ENCODE measurements around the gene HSD17B2. TPM values are rescaled to one million over a fixed set of nuclear protein-coding genes. Genes with fewer than 3 reads are reported as not detected.

Gene HSD17B2
- total and polyA plus RNA-seq, 2 of the 4 experiments (the other 2 are of a cell fraction): 0.12 to 0.18 TPM

DNA sequence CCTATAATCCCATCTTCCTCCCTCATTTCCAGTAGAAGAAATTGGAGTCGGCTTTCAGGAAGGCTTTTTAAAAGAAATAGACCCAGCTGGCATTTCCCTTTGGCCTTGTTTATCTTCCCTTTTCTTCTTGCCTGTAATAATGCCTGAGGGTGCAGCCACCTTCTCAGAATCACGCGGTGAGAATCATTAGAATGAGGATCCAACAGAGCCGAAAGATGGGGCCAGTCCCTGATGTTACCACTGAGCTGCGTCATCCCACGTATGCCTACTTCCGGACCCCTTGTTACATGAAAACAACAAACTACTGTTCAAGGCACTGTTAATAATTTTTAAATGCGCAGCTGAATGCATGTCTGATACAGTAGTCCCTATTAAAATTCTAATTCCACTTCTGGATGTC is 47.9 kb upstream of the HSD17B2 start:
- Histone ChIP-seq H4K20me1 (ENCODE audit: insufficient read depth, low read length) (no peaks in the 10 kb centered on the region), H3K9ac (ENCODE audit: low read depth, low read length) (no peak overlapping the region), H3K4me1 (ENCODE audit: control insufficient read depth, insufficient read depth, low read length) (no peaks in the 10 kb centered on the region), H3K23ac (ENCODE audit: low read depth, low read length) (no peak overlapping the region), H4K91ac (ENCODE audit: insufficient read depth, low read depth, low read length) (no peak overlapping the region), H3K9me3 (ENCODE audit: control insufficient read depth, insufficient read depth, low read length) (no peaks in the 10 kb centered on the region), H3K4ac (ENCODE audit: low read depth, low read length) (no peak overlapping the region), H2BK5ac (ENCODE audit: low read depth, low read length, poor library complexity, severe bottlenecking) (no peak overlapping the region), H2BK120ac (ENCODE audit: low read depth, low read length) (no peak overlapping the region), H3K27ac (ENCODE audit: insufficient read depth, low read length) (no peak overlapping the region), H3K27me3 (ENCODE audit: control insufficient read depth, insufficient read depth, low read length) (0 out of 2 replicates have a peak, but pooled peaks cover 1% of the 10 kb centered on the region), H2AFZ (replicated peaks; ENCODE audit: low read length, poor library complexity) (no peak overlapping the region), H3K18ac (ENCODE audit: low read depth, low read length) (no peak overlapping the region), H2AK5ac (ENCODE audit: low read depth, low read length) (no peak overlapping the region), H3K4me3 (ENCODE audit: insufficient read depth, low read depth, low read length) (no peak overlapping the region), H2BK15ac (ENCODE audit: low read depth, low read length) (no peak overlapping the region), H3K9me1 (ENCODE audit: insufficient read depth, low read length) (no peaks in the 10 kb centered on the region), H4K5ac (ENCODE audit: low read depth, low read length) (no peak overlapping the region), H3K56ac (ENCODE audit: extremely low read depth, insufficient read depth, low read length) (no peak overlapping the region), H4K8ac (ENCODE audit: low read depth in 2 of 2, low read length in 2 of 2) (no peak overlapping the region), H3K4me2 (ENCODE audit: low read depth, low read length) (no peak overlapping the region), H3K36me3 (ENCODE audit: control insufficient read depth, insufficient read depth, low read length) (no peaks in the 10 kb centered on the region), H2AK9ac (replicated peaks; ENCODE audit: low read depth, low read length, poor library complexity) (no peak overlapping the region), H3K14ac (replicated peaks; ENCODE audit: low read depth, low read length) (no peak overlapping the region), H2BK20ac (ENCODE audit: low read depth, low read length) (no peak overlapping the region), H3K79me1 (ENCODE audit: low read depth in 1 of 2, low read length in 2 of 2) (no peaks in the 10 kb centered on the region)
- ATAC-seq (ENCODE audit: low read depth): no peak
- CTCF ChIA-PET: no interaction called here
- in situ Hi-C loops (cut with MboI; ENCODE audit: low sequenced_read_pairs) (no loop called here), intact Hi-C loops (cut with micrococcal nuclease) (no loop called here), dilution Hi-C loops (cut with HindIII; ENCODE audit: low sequenced_read_pairs, unreplicated experiment) (no loop called here)
- WGBS, 2 experiments (ENCODE audit: extremely low coverage in 2 of 2, insufficient read length in 1 of 2): 100% methylated on average over 1 of the region's 8 CpGs; no CpG with 5 or more reads in 1 of the 2 experiments
- no peak for TF ChIP-seq NFE2L2 (IDR thresholded peaks at IDR 0.05; ENCODE audit: low read depth, low read length)
- no peak for TF ChIP-seq ELK1 (IDR thresholded peaks at IDR 0.05; ENCODE audit: borderline replicate concordance, low read depth, low read length)
- no peak for TF ChIP-seq MAZ (IDR thresholded peaks at IDR 0.05; ENCODE audit: borderline replicate concordance, low read depth, low read length)
- no peak for TF ChIP-seq RAD21 (IDR thresholded peaks at IDR 0.05; ENCODE audit: low read length)
- TF ChIP-seq MAFK (IDR thresholded peaks at IDR 0.05; ENCODE audit: low read depth, low read length): no peak
- no peak for TF ChIP-seq RFX5 (IDR thresholded peaks at IDR 0.05; ENCODE audit: low read depth, low read length)
- TF ChIP-seq BHLHE40 (IDR thresholded peaks at IDR 0.05; ENCODE audit: low read depth, low read length): no peak
- TF ChIP-seq USF2 (IDR thresholded peaks at IDR 0.05; ENCODE audit: low read depth, low read length): no peak
- TF ChIP-seq MXI1 (IDR thresholded peaks at IDR 0.05; ENCODE audit: borderline replicate concordance, low read depth, low read length): no peak
- no peak for TF ChIP-seq RCOR1 (IDR thresholded peaks at IDR 0.05; ENCODE audit: insufficient replicate concordance, low read length)
- no peak for TF ChIP-seq POLR2A (IDR thresholded peaks at IDR 0.05; ENCODE audit: low read depth, low read length)
- TF ChIP-seq SMC3 (IDR thresholded peaks at IDR 0.05; ENCODE audit: low read depth, low read length): no peak
- TF ChIP-seq CHD1 (IDR thresholded peaks at IDR 0.05; ENCODE audit: low read depth, low read length): no peak
- TF ChIP-seq CTCF (conservative IDR thresholded peaks at IDR 0.05; ENCODE audit: low read depth, low read length): no peak
- no peak for TF ChIP-seq CEBPB (IDR thresholded peaks at IDR 0.05; ENCODE audit: low read depth, low read length)
- TF ChIP-seq FOS (IDR thresholded peaks at IDR 0.05; ENCODE audit: low read depth, low read length): no peak
- BruUV-seq (replicated peaks): no TSS peak
- no peak for DNase-seq
- POLR2A ChIA-PET (ENCODE audit: unreplicated experiment): no interaction called here

All from IMR-90 (cell line).